DND-41 (cell line): ENCODE data around the gene FHOD1.

Experiments used
- ATAC-seq: fragments of 200-7000 bp; cut with Tn5 transposase; 3 replicates; pipeline ENCODE4 v1.9.1; 2021; ENCODE audit warnings: low read depth; ENCODE audit not compliant: insufficient read depth
- DNase-seq: peaks from one replicate; pipeline ENCODE4 v3.0.0-alpha.2; 2020
- H2AFZ ChIP-seq: 2 replicates; pipeline ENCODE4 v1.6.0; 2012; ENCODE audit warnings: low read depth, low read length
- H3K27ac ChIP-seq: 2 replicates; pipeline ENCODE4 v1.5.1; 2012; ENCODE audit warnings: low read length, inconsistent platforms
- H3K27me3 ChIP-seq: fragments of 200-600 bp; sonication (generic); 2 replicates; pipeline ENCODE4 v1.6.0; 2012; ENCODE audit warnings: low read length, mild to moderate bottlenecking, inconsistent platforms; ENCODE audit not compliant: insufficient read depth, poor library complexity
- H3K36me3 ChIP-seq: 2 replicates; pipeline ENCODE4 v1.5.1; 2012; ENCODE audit warnings: low read length, inconsistent platforms; ENCODE audit not compliant: insufficient read depth
- H3K4me1 ChIP-seq: 2 replicates; pipeline ENCODE4 v1.5.1; 2012; ENCODE audit warnings: mild to moderate bottlenecking, low read length; ENCODE audit not compliant: insufficient read depth
- H3K4me2 ChIP-seq: 2 replicates; pipeline ENCODE4 v1.6.0; 2012; ENCODE audit warnings: mild to moderate bottlenecking, moderate library complexity, low read length, inconsistent platforms; ENCODE audit not compliant: insufficient read depth
- H3K4me3 ChIP-seq, 2 experiments: fragments of 200-600 bp in 1 of 2; shearing (Covaris generic) in 1 of 2; 2 replicates each; pipeline ENCODE4 v1.5.1; 2012 to 2016; ENCODE audit warnings: inconsistent platforms in 2 of 2, low read length in 2 of 2, mild to moderate bottlenecking in 2 of 2, low read depth in 1 of 2, moderate library complexity in 1 of 2
- H3K79me2 ChIP-seq: 2 replicates; pipeline ENCODE4 v1.6.0; 2012; ENCODE audit warnings: low read length, inconsistent platforms; ENCODE audit not compliant: insufficient read depth
- H3K9ac ChIP-seq: 2 replicates; pipeline ENCODE4 v1.6.0; 2012; ENCODE audit warnings: low read depth, mild to moderate bottlenecking, inconsistent platforms, low read length, moderate library complexity
- H3K9me3 ChIP-seq: 2 replicates; pipeline ENCODE4 v1.5.1; 2012; ENCODE audit warnings: low read length, moderate library complexity, mild to moderate bottlenecking, inconsistent platforms; ENCODE audit not compliant: insufficient read depth, severe bottlenecking
- H4K20me1 ChIP-seq: 2 replicates; pipeline ENCODE4 v1.6.0; 2012; ENCODE audit warnings: low read length; ENCODE audit not compliant: insufficient read depth
- EZH2 ChIP-seq: IDR thresholded peaks from 3 replicates; pipeline ENCODE4 v1.6.1; 2012; ENCODE audit warnings: borderline replicate concordance, low read depth, mild to moderate bottlenecking, moderate library complexity, low read length, inconsistent platforms; ENCODE audit not compliant: severe bottlenecking
- TF ChIP-seq, protein P1 (sequence below): IDR thresholded peaks from 2 replicates; pipeline ENCODE4 v1.5.1; 2012; ENCODE audit warnings: borderline replicate concordance, low read length, moderate library complexity, mild to moderate bottlenecking; ENCODE audit not compliant: poor library complexity, severe bottlenecking; ENCODE audit errors: extremely low read depth

Gene FHOD1

DNA sequence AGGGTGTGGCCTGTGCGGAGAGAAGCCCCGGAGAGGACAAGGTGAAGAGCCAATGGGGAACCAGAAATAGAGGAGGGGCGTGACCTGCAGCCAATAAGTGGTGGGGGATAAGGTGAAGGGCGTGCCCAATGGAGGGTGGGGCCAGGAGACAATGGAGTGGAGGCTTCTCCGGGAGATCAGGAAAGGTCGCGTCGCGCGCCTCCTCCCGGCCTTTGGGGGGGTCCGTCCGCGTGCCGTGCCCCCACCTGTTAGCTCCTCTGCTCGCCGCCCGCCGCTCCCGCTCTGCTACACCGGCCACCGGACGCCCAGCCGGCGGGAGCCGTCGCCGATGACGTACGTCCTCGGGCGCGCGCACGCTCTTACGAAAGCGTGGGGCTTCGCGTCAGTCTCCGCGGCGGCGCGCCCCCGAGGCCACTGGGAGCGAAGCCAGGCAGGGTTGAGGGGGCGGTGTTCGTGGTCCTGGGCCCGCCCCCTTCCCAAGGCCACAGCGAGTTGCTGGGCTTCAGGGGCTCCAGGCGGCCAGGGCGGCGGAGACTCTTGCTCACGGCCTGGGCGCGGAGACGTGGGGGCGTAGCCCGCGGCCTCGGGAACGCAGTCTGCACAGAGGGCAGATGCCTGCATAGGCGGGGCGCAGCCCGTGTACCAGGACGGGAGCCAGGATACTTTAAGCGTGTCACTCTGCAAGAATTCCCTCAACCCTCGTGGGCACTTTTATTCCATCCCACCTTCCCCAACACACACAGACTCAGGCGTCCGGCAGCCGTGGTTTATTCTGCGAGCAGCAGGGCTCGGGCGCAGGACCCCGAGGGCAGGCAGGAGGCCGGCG lies 63.4 kb downstream of the FHOD1 start, which contains the start of gene MATCAP1:
Gene MATCAP1, minus strand, starts transcription at position 337 of the 826 bp plus-strand sequence. CDS start 3,353 bp downstream, outside the sequence.
- DNase-seq, result peak; percentile 98
- H3K4me1 ChIP-seq, result peaks cover 53% of the 10 kb centered on the region
- H3K4me2 ChIP-seq, result peak within 1 kb of the TSS; percentile 99
- no peaks in the 10 kb centered on the region for H3K36me3 ChIP-seq
- peaks cover 28% of the 10 kb centered on the region for H3K79me2 ChIP-seq
- H3K9ac ChIP-seq, result peak within 1 kb of the TSS; percentile 69
- H3K9me3 ChIP-seq, result no peaks in the 10 kb centered on the region
- peak within 1 kb of the TSS; percentile 82 for H3K27ac ChIP-seq
- peak within 1 kb of the TSS; percentile 92 for H2AFZ ChIP-seq
- TF ChIP-seq, protein P1, sequence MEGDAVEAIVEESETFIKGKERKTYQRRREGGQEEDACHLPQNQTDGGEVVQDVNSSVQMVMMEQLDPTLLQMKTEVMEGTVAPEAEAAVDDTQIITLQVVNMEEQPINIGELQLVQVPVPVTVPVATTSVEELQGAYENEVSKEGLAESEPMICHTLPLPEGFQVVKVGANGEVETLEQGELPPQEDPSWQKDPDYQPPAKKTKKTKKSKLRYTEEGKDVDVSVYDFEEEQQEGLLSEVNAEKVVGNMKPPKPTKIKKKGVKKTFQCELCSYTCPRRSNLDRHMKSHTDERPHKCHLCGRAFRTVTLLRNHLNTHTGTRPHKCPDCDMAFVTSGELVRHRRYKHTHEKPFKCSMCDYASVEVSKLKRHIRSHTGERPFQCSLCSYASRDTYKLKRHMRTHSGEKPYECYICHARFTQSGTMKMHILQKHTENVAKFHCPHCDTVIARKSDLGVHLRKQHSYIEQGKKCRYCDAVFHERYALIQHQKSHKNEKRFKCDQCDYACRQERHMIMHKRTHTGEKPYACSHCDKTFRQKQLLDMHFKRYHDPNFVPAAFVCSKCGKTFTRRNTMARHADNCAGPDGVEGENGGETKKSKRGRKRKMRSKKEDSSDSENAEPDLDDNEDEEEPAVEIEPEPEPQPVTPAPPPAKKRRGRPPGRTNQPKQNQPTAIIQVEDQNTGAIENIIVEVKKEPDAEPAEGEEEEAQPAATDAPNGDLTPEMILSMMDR, result no peak
- TF ChIP-seq EZH2, result no peak
- H3K27me3 ChIP-seq, result no peaks in the 10 kb centered on the region
- peak; percentile 89 for ATAC-seq
- peaks cover 13% of the 10 kb centered on the region for H4K20me1 ChIP-seq
- H3K4me3 ChIP-seq, result peak within 1 kb of the TSS; percentile 41 to 87

DNA sequence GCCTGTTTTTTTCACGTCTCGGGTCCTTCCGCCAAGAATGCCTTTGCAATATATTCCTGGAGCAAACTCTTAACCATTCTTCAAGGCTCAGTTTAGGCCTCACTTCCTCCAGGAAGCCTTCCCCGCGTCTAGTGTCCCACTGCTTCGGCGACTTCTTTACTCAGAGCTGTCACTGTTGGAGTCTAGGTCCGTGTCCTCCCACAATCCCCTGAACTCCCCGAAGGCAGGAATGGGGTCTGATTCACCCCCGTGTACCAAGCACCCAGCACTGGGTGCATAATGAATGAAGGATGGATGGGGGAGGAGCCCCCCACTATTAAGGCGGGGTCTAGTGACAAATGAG lies 64.0 kb downstream of the FHOD1 start:
- H3K27ac ChIP-seq, result peak overlapping the region; percentile 82
- peak overlapping the region; percentile 87 for H2AFZ ChIP-seq
- ATAC-seq, result no peak

DNA sequence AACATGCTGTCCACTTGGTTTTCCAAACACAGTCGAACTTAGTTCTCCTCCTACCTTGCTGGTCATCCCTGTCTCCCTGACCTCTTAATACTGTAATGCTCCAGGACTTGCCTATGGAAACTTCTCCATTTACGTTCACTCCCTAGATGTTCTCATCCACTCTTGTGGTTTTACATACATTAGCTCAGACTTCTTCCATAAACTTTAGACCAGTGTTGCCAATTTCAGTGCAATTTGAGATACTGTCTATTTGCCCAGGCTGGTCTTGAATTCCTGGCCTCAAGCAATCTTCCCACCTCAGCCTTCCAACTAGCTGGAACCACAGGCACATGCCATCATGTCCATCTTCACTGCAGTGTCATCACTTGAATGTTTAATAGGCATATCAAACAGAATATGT lies 65.0 kb downstream of the FHOD1 start:
- Histone ChIP-seq H2AFZ (no peak overlapping the region), H3K4me1 (peaks cover 53% of the 10 kb centered on the region), H3K9me3 (no peaks in the 10 kb centered on the region), H3K27ac (peak overlapping the region; percentile 38; the same call in 1 of the 2 replicates), H3K79me2 (peaks cover 28% of the 10 kb centered on the region), H4K20me1 (peaks cover 14% of the 10 kb centered on the region), H3K36me3 (no peaks in the 10 kb centered on the region), H3K9ac (peak overlapping the region; percentile 69), H3K4me3 (peak overlapping the region; percentile 41 to 87; a peak in 3 of 4 replicates), H3K27me3 (no peaks in the 10 kb centered on the region), H3K4me2 (peak overlapping the region; percentile 99)
- DNase-seq (no peak), ATAC-seq (no peak)
- TF ChIP-seq, protein P1, result no peak
- TF ChIP-seq EZH2, result no peak

More for the DNA sequence above, 64.0 kb downstream of the FHOD1 start:
- no peak for DNase-seq
- Histone ChIP-seq H3K36me3 (no peaks in the 10 kb centered on the region), H3K4me3 (peak overlapping the region; percentile 41 to 87; a peak in 3 of 4 replicates), H3K27me3 (no peaks in the 10 kb centered on the region), H3K4me1 (peaks cover 53% of the 10 kb centered on the region), H4K20me1 (peaks cover 14% of the 10 kb centered on the region), H3K9me3 (no peaks in the 10 kb centered on the region), H3K9ac (peak overlapping the region; percentile 69), H3K4me2 (peak overlapping the region; percentile 99), H3K79me2 (peaks cover 28% of the 10 kb centered on the region)
- no peak for TF ChIP-seq EZH2
- TF ChIP-seq, protein P1, result no peak
